CD1c-positive myeloid dendritic cell (primary cell): Measurements from ENCODE around the gene MBNL2.

Experiments
- DNase-seq: peaks from one replicate; pipeline ENCODE4 v3.0.0-alpha.2; 2016; ENCODE audit errors: extremely low spot score

MBNL2 gene

DNA sequence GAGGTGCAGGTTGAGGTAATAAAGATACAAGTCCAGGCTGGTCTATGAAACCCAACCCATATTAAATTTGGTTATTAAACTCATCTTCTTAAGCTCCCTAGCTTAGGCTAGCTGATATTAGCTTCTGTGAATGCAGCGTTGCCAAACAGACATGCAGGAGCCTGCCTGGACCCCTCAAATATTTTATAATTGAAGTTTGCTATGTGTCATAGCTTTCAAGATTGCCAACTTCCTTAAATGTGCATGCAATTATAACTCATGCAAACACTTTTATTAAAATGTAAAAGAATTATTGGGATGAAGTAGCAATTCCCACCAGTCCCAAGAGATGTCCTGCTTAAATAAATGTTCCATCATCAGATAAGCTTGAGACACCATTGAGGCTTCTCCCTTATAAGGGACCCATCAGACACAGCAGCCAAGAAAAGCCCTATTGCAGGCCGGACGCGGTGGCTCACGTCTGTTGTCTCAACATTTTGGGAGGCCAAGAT lies 51.3 kb downstream of the MBNL2 start:
- no peak for DNase-seq

DNA sequence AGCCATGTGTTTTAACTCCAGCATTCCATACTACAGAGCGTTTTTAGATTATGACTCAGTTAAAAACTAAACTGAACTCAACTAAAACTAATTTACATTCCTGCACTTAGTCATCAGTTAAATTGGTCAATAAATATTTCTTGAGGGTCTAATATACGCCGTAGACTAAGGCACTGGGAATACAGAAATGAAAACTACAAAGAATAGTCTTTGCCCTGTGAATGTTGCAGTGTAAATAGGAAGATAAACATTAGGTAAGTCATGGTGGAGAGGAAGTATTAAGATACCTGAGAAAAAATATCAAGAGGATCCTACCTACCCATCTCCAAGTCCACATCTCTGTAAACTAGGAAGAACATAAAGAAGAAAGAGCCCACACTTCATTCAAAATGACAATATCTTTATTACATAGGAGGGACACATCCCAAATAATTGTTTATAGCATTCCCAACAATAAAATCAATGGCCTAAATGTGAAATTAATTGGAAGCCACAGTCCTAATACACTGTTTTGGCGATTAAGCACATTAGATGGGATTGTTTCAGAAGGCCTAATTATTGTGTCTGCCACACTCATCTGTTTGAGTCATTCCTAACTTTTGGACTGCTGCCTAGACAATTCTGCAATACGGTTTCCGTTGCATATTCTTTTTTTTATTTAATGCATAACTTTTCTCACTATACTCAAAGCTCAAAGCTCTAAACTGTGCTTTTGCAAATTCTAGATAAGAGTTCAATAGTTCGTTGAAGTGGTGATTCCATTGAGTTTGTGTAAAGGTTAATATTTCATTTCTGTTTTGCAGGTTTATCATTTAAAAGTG lies 52.9 kb downstream of the MBNL2 start:
- DNase-seq = no peak

DNA sequence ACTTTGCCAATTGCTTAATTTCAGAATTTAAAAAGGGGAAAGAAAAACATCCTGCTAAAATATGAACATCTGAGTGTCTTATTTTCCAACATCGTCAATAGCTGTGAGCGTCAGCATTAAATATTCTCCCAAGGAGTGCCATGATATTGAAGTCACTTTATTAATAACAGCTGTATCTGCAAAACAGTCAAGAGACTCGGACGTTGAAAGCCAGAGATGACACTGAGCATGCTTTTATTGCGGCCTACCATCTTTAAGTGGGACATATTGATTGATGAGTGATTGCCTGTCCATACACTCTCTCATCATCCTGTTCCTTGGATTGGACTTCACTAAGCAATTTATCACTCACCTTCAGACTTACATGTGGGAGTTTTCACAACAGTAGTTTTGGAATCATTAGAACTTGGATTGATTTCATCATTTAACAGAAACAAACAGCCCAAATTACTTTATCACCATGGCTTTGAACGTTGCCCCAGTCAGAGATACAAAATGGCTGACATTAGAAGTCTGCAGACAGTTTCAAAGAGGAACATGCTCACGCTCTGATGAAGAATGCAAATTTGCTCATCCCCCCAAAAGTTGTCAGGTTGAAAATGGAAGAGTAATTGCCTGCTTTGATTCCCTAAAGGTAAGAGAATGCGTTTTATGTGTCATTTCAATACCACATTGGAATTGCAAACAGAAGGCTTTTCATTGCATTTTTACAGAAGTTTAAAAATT lies 53.8 kb downstream of the MBNL2 start:
- no peak for DNase-seq

DNA sequence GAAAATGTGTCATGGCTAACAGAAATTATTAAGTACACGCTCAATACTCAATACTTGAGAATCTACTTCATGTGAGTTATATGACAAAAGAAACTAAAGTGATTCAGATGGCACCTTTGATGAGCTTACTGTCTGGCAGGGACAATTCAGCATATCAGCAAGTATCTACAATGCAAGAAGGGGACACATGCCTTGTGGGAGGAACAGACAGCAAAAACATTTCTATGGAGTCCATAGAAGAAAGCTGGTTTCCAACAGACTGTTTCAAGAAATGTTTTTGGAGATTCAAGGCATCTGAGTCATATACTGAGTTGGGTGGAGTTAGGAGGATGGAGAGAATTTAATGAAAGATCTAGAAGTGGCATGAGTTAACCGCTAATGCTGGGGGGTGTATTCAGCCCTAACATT lies 54.7 kb downstream of the MBNL2 start:
- DNase-seq = no peak

DNA sequence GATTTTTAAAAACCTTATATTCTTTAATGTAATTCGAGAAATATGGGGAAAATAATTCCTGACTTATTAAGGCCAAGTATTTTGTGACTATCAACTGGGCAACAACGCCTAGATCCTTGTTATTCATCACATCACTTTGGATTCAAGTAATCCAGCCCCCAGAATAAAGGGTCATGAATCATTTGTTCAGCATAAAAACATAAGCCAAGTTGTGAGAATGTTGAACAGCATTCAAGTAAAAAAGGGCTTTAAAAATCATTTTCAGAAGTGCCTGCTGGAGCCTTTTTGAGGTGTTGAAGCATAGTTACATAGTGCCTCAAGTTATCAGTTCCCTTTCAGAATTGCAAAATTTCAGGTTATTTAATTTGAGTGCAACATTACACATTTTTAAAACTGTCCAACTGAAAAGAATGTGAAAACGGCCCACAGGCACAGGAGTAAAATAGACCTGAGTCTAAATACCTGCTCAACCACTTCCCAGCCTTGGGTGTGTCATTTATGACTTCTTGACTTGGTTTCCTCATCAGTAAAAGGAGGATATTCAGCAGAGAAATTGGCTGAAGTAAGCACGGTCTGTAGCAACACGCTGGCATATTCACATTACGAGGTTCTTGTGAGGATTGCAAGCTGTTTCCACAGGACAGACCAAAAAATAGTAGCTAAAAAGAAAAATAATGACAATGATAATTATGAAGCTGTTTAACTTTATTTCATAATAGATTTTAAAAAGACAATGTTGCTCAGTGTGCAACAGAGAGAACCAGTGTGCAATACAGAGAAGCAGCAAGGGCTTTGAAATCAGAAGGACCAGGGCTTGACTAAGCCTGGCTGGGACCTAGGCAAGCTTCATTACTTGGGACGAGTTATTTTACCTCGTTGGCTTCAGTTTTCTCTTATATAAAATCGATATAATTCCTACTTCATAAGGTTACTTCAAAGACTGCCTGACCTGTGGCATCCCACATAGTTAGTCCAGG lies 56.6 kb downstream of the MBNL2 start:
- no peak for DNase-seq

DNA sequence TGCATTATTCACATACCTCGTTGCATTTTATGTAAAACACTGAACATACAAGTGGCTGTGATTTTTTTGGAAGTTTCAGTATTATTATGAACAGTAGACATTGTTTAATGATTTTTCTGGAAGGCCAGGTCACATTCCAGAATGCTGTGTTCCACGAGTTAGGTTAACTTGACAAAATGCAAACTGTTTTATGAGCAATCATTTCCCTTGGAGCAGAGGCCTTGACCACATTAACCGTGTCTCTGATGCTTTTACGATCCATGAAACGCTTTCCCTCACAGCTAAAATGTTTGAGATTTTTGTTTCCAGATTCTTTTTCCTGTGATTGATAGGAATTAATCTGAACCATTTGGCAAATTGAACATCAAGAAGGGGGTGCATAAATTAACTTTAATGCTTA lies 57.8 kb downstream of the MBNL2 start:
- DNase-seq = no peak

DNA sequence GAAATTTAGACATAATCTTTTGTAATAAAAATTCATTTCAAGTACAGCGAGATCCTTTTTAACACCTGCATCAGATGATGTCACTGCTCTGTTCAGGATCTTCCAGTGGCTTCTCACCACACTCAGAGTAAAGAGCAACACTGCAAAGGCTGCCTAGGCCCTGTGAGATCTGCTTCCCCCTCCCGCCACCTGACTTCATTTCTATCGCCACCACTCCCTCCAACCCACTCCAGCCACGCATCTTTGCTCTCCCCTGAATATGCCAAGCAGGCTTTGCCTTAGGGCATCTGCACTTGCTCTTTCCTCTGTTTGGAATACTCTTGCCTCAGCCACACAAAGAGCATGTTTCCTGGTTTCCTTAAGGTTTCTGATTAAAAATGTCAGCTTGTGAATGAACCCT lies 58.3 kb downstream of the MBNL2 start:
- no peak for DNase-seq

DNA sequence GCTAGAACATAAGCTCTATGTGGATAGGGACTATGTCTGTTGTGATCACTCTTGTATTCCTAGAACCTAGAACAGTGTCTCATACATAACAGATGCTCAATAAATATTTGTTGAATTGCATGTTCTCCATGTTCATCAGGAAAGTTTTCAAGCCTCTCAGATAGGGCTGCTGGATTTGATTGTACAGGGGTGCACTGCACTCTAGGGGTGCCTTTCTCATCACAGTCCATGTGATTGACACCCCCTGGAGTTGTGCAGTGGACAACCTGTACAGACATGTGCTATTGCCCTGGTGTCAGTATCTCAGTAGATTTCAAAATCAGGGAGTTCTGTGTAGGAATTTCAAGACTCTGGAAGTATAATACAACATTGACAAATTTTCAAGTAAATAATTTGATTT lies 58.9 kb downstream of the MBNL2 start:
- DNase-seq = no peak

DNA sequence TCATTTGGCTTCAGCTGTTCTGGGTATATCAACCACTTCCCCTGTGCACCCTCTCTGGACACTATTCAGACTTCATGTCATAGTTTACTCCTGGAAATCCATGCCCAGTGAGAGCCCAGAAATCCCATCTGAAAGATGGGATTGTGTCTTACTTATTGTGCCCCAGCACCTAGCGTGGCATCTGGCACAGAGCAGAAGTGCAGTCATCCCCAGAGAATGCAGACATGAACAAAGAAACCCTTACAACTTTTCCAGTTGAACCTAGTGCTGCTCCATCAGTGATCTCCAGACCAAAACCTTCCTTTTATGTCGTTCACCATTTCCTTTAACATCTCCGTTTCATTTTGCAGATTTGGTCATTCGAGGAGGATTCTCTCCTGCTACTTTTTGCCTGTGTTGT lies 60.6 kb downstream of the MBNL2 start:
- DNase-seq = no peak

DNA sequence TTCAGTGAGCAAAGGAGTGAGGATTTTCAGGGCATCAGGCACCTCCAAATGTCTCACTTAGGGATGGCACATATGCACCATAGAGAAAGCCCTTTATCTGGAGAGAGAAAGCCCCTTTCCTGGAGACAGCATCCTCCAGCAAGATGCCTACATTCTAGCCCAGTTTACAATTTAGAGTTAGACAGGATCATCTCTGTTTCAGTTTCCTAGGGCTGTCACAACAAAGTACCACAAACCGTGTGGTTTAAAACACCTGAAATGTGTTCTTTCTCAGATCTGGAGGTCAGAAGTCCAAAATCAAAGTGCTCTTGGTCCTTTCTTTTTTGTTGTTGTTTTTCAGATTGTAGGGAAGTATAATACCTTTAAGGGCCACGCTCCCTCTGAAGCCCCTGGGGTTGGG lies 61.8 kb downstream of the MBNL2 start:
- DNase-seq = no peak

DNA sequence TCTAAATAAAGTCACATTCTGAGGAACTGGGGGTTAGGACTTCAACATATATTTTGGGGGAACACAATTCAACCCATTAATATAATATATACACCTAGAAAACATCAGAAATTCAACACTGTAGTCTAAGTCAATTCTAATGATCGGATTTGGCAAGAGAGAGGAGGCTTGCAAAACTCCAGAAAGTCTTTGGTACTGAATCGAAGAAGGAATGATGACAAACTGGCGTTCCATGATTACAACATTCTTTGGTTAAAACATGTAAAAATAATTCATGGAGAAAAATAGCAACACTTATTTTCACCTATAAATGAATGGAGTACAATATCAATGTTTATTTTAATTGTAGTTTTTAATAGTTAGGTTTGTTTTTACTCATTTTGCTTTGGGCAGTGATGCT lies 62.4 kb downstream of the MBNL2 start:
- no peak for DNase-seq

DNA sequence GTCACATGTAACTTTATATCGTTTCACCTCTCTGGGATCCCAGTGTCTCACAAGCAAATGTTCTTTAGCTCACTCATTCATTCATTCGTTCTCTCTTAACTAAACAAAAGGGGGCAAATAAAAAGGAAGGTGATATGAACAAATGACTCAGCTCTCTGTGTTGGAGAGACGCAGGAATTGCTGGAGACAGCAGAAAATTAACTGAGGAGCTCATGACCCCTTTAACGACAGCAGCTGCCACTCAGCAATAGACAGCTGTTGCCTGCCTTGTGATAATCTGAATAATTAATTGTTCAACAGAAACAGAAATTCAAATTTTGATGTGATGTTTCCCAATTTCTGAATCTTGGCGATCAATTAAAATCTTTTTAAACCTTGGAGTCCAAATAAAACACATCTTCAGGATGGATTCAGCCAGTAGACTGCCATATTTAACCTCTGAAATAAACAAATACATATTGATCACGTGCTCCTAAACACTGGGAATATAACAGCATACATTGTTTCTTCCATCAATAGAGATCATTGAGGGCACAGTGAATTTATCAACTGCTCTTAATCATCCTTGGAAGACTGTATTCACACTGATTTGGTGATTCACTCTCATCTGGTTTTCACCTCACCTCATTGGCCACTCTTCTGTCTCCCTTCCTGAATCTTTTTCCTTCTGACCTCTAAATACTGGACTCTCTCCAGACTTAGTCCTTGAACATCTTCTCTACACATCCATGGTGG lies 63.3 kb downstream of the MBNL2 start:
- no peak for DNase-seq

DNA sequence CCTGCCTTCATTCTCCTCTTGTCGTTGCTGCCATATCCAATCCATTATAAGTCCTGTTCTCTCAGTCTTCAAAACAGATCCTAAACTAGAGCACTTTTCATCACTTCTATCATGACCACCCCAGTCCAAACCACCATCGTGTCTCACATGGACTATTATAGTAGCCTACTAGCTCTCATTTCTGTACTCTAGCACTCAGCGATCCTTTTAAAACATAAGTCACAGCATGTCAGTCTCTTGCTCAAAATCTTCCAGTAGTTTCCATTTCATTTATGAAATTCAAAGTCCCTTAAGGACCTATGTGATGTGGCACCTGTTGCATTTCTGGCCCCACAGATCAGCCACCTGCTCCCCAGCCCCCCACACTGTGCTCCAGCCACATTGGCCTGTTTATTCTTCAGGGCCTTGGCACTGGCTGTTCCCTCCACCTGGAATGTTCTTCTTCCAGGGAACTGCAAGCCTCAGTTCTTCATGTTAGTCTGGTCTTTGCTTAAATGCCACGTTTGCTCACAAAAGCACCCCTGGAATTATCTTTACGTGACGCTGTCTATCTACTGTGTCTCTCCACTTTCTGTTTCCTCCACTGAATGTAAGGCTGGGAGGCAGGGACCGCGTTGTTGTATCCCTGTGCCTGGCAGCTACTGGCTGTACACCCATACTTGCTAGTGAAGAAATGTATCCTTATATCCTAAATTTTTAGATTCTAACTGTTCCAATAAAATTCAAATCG lies 64.3 kb downstream of the MBNL2 start:
- no peak for DNase-seq

DNA sequence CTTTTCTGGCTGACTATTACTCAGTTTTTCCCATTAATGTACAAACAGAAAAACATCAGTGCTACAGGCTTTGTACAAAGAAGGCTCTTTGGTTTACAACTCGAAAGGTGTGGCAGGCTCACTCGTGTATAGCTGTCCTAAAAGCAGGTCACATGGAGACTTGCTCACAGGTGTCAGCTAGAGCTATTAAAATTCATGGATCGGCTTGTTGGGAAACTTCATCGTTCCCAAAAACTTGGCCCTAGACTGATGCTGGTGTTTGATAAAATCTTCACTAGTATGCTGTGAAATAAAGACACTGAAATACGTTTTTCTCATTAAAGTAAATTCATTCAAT lies 64.9 kb downstream of the MBNL2 start:
- no peak for DNase-seq

DNA sequence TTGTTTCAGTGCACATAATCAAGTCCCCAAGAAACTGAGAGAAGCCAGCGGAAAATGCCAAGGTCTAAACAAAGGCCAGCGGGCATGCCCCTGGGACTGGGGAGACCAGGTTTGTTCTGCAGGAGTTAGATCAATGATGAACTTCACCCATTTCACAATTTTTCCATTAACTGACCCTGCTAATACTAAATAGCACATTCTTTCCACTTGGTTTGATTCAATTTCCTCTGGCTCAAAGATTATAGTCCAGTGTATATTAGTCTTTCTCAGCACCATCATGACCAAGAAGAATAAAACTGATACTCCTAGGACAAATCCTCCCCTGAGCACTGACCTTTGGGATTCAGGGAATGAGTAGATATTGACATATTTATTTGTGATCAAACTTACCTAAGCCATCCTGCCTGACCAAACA lies 66.4 kb downstream of the MBNL2 start:
- DNase-seq = no peak

DNA sequence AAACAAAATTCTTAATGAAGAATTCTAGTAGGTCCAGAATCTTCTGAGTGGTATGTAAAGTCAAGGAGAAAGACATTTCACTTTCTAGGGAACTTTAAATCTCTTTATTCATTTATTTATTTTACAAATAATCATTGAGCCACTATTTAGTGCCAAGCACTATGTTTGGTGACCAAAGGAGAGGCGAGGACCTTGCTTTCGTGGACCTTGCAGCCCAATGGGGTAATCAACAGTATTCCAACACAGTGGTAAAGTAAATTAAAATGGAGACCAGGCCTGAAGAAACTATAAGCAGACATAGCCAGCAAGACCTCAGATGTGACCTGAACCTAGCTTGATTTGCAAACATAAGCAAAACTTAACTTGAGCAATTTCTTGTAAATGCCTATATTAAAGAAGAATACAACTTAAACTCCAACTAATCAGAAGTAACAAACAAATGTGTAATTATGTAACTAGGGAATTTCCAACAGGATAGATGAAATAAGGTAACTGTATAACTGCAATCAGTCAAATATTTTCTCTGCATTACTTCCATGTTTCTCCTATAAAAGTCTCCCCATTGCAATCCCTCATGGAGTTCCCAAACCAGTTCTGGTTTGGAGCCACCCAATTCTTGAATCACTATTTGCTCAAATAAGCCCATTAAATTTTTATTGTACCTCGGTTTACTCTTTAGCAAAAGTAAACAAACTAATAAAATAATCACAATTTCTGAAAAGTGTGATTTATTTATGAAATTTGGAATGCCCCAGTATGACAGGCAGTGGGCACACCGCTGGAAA lies 67.6 kb downstream of the MBNL2 start:
- DNase-seq = no peak

DNA sequence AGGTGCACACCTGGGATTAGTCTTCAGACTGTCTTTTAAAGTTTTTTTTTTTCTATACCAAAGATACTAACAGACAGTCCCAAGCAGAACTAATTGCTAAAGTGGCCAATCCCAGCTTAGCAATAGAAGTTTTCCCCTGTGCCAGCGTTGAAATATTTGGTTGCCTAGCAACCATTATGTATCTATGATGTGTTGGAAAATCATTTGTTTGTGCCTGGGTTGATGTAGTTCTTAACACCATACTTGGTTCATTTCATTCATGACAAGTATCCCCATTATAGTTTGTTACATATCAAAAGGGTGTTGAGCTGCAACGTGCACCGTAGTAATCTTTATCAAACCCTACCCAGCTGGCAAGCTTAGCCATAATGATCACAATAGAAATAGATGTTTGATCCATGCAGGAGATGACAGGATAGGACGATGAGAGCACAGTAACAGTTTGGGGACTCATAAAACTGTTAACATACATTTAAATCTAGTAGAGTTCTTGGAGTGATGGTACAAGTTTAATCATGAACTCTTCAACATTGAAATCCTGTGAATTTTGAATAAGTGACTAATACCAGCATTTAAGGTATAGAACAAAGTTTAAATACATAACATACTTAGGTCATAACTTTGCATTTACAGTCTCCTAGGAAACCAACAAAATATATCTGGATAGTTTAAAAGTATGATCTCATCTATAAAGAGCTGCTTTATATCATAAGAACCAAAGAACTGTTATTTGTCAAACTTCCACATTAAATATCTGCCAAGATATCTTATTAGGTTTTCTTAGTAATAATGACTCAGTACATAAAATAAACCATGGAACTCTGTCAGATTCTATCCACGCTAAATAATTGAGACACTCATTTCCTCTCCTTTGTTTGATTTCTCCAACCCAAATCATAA lies 73.4 kb downstream of the MBNL2 start:
- no peak for DNase-seq

DNA sequence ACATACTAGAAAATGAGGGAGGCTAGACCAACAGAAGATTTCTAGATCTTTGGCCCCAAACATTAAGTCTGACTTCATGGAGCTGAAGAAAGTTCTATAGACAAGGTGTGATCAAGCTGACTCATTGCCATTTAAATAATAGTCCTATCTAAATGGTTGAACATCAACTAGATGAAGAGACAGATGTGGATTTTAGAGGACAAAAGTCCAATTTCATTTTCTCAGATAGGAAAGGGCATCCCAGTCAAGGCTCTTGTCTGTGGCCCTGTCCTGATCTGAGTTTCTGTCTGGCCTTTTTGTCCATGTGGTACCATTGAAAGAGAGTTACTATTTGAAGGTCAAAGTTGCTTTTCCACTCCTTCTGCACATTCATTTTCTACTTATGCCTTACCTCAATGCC lies 74.6 kb downstream of the MBNL2 start:
- no peak for DNase-seq

DNA sequence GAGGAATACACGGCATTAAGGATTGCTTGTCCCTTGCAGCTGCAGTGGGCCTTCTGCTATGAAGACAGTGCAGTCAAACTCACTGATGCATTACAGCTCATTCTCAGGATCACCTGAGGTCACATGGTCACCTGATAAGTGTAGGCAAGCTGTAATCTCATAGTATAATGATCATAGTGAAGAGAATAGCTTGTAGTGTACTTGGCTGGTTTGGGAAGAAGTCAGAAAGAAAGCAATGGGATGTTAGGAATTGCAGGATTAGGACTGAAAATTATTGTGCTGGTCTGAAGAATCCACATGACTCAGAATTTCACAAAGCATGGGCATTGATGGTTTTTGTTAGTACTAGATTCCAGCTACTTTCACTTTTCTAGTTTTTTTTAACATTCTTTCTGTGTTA lies 76.7 kb downstream of the MBNL2 start:
- DNase-seq = no peak
